Measurements from ENCODE around the gene PLD3. TPM values are rescaled to one million over a fixed set of nuclear protein-coding genes. Genes with fewer than 3 reads are reported as not detected.

The PLD3 gene
- total RNA-seq, 1 experiment from 2014 or later: 310 TPM

GRCh38 chr19:40341601-40342482 lies 6.7 kb upstream of the PLD3 start:
- DNase-seq (ENCODE audit: low spot score): no peak
- CTCF ChIA-PET: no interaction called here
- intact Hi-C loops (cut with micrococcal nuclease; ENCODE audit: unreplicated experiment): no loop called here

DNA sequence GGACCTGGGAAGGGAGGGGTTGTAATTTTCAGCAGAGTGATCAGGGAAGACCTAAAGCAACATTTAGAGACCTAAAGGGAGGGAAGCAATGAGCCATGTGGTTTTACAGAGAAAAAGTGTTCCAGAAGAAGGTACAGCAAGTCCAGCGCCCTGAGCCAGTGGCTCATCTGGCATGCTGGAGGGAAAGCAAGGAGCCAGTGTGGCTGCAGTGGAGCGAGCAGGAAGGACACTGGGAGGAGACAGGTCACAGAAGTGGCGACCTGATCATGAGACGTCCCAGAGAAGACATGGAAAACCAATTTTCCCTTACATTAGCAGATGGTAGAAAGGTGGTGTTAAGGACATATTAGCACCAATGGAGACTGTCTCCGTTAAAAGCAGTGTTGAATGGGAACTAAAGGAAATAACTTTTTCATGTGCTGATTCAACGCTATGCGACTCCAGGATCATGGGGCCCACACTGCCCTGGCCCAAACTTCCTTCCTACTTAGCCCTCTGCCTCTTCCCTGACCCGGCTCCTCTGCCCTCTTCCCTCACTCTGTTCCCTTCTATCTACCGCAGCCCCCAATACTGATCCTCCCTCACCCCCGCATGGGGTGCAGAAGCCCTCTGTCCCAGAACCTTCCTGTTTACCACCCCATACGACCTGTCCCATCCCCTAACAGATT lies 5.7 kb upstream of the PLD3 start:
- TF ChIP-seq CTCF (conservative IDR thresholded peaks at IDR 0.05; ENCODE audit: low read depth, low read length): no peak
- TF ChIP-seq EZH2 (IDR thresholded peaks at IDR 0.05; ENCODE audit: borderline replicate concordance, low read depth, low read length, poor library complexity, severe bottlenecking): no peak
- ChIA-PET POLR2A (ENCODE audit: low non-redundant PET) (no interaction called here), CTCF (no interaction called here)
- Histone ChIP-seq H3K27me3 (replicated peaks; ENCODE audit: insufficient read depth, low read depth, low read length, poor library complexity) (no peaks in the 10 kb centered on the region), H3K27ac (ENCODE audit: low read depth, low read length, poor library complexity, severe bottlenecking) (no peak overlapping the region), H3K9me3 (ENCODE audit: low read depth, low read length, poor library complexity, severe bottlenecking) (no peaks in the 10 kb centered on the region), H3K4me3 (ENCODE audit: low read depth, low read length, poor library complexity, severe bottlenecking) (no peak overlapping the region), H3K36me3 (ENCODE audit: insufficient read depth, low read length, poor library complexity, severe bottlenecking) (no peaks in the 10 kb centered on the region), H3K4me1 (ENCODE audit: insufficient read depth, low read length, poor library complexity, severe bottlenecking) (peaks cover 6% of the 10 kb centered on the region)
- intact Hi-C loops (cut with micrococcal nuclease; ENCODE audit: unreplicated experiment): no loop called here
- BruUV-seq (replicated peaks): no TSS peak
- DNase-seq (ENCODE audit: low spot score): no peak

More at GRCh38 chr19:40341601-40342482, 6.7 kb upstream of the PLD3 start:
- Histone ChIP-seq H3K36me3 (ENCODE audit: insufficient read depth, low read length, poor library complexity, severe bottlenecking) (no peaks in the 10 kb centered on the region), H3K4me3 (ENCODE audit: low read depth, low read length, poor library complexity, severe bottlenecking) (no peak overlapping the region), H3K27me3 (replicated peaks; ENCODE audit: insufficient read depth, low read depth, low read length, poor library complexity) (no peaks in the 10 kb centered on the region), H3K27ac (ENCODE audit: low read depth, low read length, poor library complexity, severe bottlenecking) (no peak overlapping the region), H3K9me3 (ENCODE audit: low read depth, low read length, poor library complexity, severe bottlenecking) (no peaks in the 10 kb centered on the region), H3K4me1 (ENCODE audit: insufficient read depth, low read length, poor library complexity, severe bottlenecking) (no peaks in the 10 kb centered on the region)
- TF ChIP-seq CTCF (conservative IDR thresholded peaks at IDR 0.05; ENCODE audit: low read depth, low read length) (no peak), EZH2 (IDR thresholded peaks at IDR 0.05; ENCODE audit: borderline replicate concordance, low read depth, low read length, poor library complexity, severe bottlenecking) (no peak)
- no TSS peak for BruUV-seq (replicated peaks)
- POLR2A ChIA-PET (ENCODE audit: low non-redundant PET): no interaction called here

DNA sequence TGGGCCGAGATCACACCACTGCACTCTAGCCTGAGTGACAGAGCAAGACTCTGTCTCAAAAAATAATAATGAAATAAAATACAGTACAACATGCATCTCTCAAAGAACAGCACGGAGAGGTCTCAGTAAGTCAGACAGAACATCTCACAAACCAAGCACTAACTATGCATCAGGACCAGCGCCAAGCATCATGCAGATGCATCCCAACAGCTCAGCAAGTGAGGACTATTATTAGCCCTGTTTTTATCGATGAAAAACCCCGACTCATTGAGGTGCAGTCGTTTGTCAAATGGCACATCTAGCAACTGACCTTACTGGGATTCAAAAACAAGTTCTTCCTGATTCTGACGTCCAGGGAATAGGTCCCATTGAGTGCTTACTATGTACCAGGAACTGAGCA lies 4.1 kb upstream of the PLD3 start:
- intact Hi-C loops (cut with micrococcal nuclease; ENCODE audit: unreplicated experiment): no loop called here
- DNase-seq (ENCODE audit: low spot score): no peak
- CTCF ChIA-PET: no interaction called here
- no peak for TF ChIP-seq EZH2 (IDR thresholded peaks at IDR 0.05; ENCODE audit: borderline replicate concordance, low read depth, low read length, poor library complexity, severe bottlenecking)
- TF ChIP-seq CTCF (conservative IDR thresholded peaks at IDR 0.05; ENCODE audit: low read depth, low read length): no peak
- Histone ChIP-seq H3K9me3 (ENCODE audit: low read depth, low read length, poor library complexity, severe bottlenecking) (no peaks in the 10 kb centered on the region), H3K4me1 (ENCODE audit: insufficient read depth, low read length, poor library complexity, severe bottlenecking) (peaks cover 9% of the 10 kb centered on the region), H3K27me3 (replicated peaks; ENCODE audit: insufficient read depth, low read depth, low read length, poor library complexity) (no peaks in the 10 kb centered on the region), H3K4me3 (ENCODE audit: low read depth, low read length, poor library complexity, severe bottlenecking) (no peak overlapping the region), H3K36me3 (ENCODE audit: insufficient read depth, low read length, poor library complexity, severe bottlenecking) (no peaks in the 10 kb centered on the region), H3K27ac (ENCODE audit: low read depth, low read length, poor library complexity, severe bottlenecking) (no peak overlapping the region)
- POLR2A ChIA-PET (ENCODE audit: low non-redundant PET): no interaction called here
- no TSS peak for BruUV-seq (replicated peaks)
